NB4 (cell line): ENCODE data around the gene TUT7.

Experiments used
- CTCF ChIP-seq: IDR thresholded peaks from one replicate; pipeline ENCODE4 v1.5.1; 2012; ENCODE audit warnings: low read depth, low read length
- MAX ChIP-seq: IDR thresholded peaks from 2 replicates; pipeline ENCODE4 v1.6.1; 2011; ENCODE audit warnings: low read depth, low read length

GRCh38 chr9:86336058-86336457 lies 18.2 kb downstream of the TUT7 start:
- TF ChIP-seq CTCF (no peak), MAX (no peak)
